H1 (cell line): ENCODE results near the gene ARHGAP42.

Experiments used
- CEBPB ChIP-seq: IDR thresholded peaks from 2 replicates; pipeline ENCODE4 v1.6.1; 2012; ENCODE audit warnings: low read depth, low read length
- CTBP2 ChIP-seq: IDR thresholded peaks from 2 replicates; pipeline ENCODE4 v1.7.0; 2011; ENCODE audit warnings: borderline replicate concordance, mild to moderate bottlenecking, moderate library complexity, mixed read lengths, low read length; ENCODE audit not compliant: insufficient read depth, insufficient read length
- CTCF ChIP-seq, 3 experiments: IDR thresholded peaks; 1 replicate in 2 of 3; 2 replicates in 1 of 3; pipeline versions ENCODE4 v1.5.1 to v1.6.1; 2011; ENCODE audit warnings: low read length in 3 of 3, mild to moderate bottlenecking in 3 of 3, inconsistent platforms in 2 of 3, low read depth in 1 of 3, moderate library complexity in 1 of 3; ENCODE audit not compliant: insufficient read depth in 1 of 3; ENCODE audit errors: control extremely low read depth in 1 of 3
- GTF2F1 ChIP-seq: IDR thresholded peaks from 2 replicates; pipeline ENCODE4 v1.6.1; 2012; ENCODE audit warnings: low read depth, low read length, improper control_type of control experiment, borderline replicate concordance
- MAX ChIP-seq: IDR thresholded peaks from 2 replicates; pipeline ENCODE4 v1.6.1; 2012; ENCODE audit warnings: inconsistent platforms
- POLR2A ChIP-seq, 2 experiments: IDR thresholded peaks; 1 replicate in 1 of 2; 2 replicates in 1 of 2; pipeline ENCODE4 v1.6.1; 2011; ENCODE audit warnings: low read depth in 2 of 2, low read length in 2 of 2, mild to moderate bottlenecking in 2 of 2; ENCODE audit errors: control extremely low read depth in 1 of 2
- RFX5 ChIP-seq: IDR thresholded peaks from 2 replicates; pipeline ENCODE4 v1.6.1; 2011; ENCODE audit warnings: low read depth, low read length, improper control_type of control experiment, borderline replicate concordance
- TCF12 ChIP-seq: IDR thresholded peaks from 2 replicates; pipeline ENCODE4 v1.6.1; 2011; ENCODE audit warnings: low read depth, mild to moderate bottlenecking, low read length

GRCh38 chr11:100920593-100920992 is 233.5 kb downstream of the ARHGAP42 start:
- no peak for TF ChIP-seq TCF12
- no peak for TF ChIP-seq MAX
- TF ChIP-seq POLR2A (IDR thresholded peaks at IDR 0.05; ENCODE audit: control extremely low read depth in 1 of 2, low read depth in 2 of 2, low read length in 2 of 2): no peak
- no peak for TF ChIP-seq RFX5
- no peak for TF ChIP-seq CTCF (IDR thresholded peaks at IDR 0.05; ENCODE audit: control extremely low read depth in 1 of 3, insufficient read depth in 1 of 3, low read depth in 1 of 3, low read length in 3 of 3)
- TF ChIP-seq CEBPB: no peak
- no peak for TF ChIP-seq CTBP2
- no peak for TF ChIP-seq GTF2F1
